H1 (cell line): ENCODE measurements around the gene HS3ST5. TPM values are rescaled to one million over a fixed set of nuclear protein-coding genes. Genes with fewer than 3 reads are reported as not detected.

ENCODE experiments used
- CTCF ChIA-PET: fragments of 300-600 bp; sonication (Branson Sonifier 250); formaldehyde crosslinking; loops from one replicate; lab custom pipeline; 2021; ENCODE audit not compliant: partially characterized antibody; lab: Charles Lee
- POLR2A ChIA-PET: fragments of 300-600 bp; sonication (Branson Sonifier 250); formaldehyde crosslinking; loops from one replicate; lab custom pipeline; 2021; ENCODE audit warnings: inconsistent platforms; ENCODE audit not compliant: partially characterized antibody; lab: Charles Lee
- DNase-seq, 2 experiments: peaks; one replicate each; pipeline versions ENCODE4 v3.0.0 to v3.0.0-alpha.2; 2010 to 2022; ENCODE audit warnings: low spot score in 2 of 2, low read depth in 1 of 2, mixed read lengths in 1 of 2
- FAIRE-seq: peaks from 2 replicates; lab custom pipeline; 2011; peaks lifted over from hg19 to GRCh38; lab: Jason Lieb, UNC
- H2AFZ ChIP-seq: 2 replicates; pipeline ENCODE4 v1.8.1; 2012; ENCODE audit warnings: low read length, inconsistent platforms
- H2AK5ac ChIP-seq: 2 replicates; pipeline ENCODE4 v1.6.1; 2013; ENCODE audit warnings: low read depth, low read length
- H2BK120ac ChIP-seq: replicated peaks from 2 replicates; pipeline ENCODE3; 2013; ENCODE audit warnings: low read depth, low read length, inconsistent platforms
- H2BK12ac ChIP-seq: 2 replicates; pipeline ENCODE4 v1.6.1; 2013; ENCODE audit warnings: low read depth, low read length
- H2BK15ac ChIP-seq: 2 replicates; pipeline ENCODE4 v1.6.1; 2013; ENCODE audit warnings: low read length
- H2BK20ac ChIP-seq: 2 replicates; pipeline ENCODE4 v1.6.1; 2013; ENCODE audit warnings: low read length
- H2BK5ac ChIP-seq: 2 replicates; pipeline ENCODE4 v1.6.1; 2013; ENCODE audit warnings: low read depth, low read length
- H3K14ac ChIP-seq: 2 replicates; pipeline ENCODE4 v1.6.1; 2013; ENCODE audit warnings: inconsistent platforms; ENCODE audit not compliant: insufficient read length
- H3K18ac ChIP-seq: 2 replicates; pipeline ENCODE4 v1.6.1; 2013; ENCODE audit warnings: low read length; ENCODE audit errors: extremely low read depth
- H3K23ac ChIP-seq: 2 replicates; pipeline ENCODE4 v1.6.1; 2013; ENCODE audit warnings: inconsistent platforms; ENCODE audit not compliant: insufficient read length
- H3K23me2 ChIP-seq: 2 replicates; pipeline ENCODE4 v1.6.1; 2013; ENCODE audit warnings: low read depth, low read length
- H3K27ac ChIP-seq: 2 replicates; pipeline ENCODE4 v1.6.1; 2011; ENCODE audit warnings: low read depth, low read length, inconsistent platforms
- H3K27me3 ChIP-seq, 4 experiments: replicated peaks in 1 of 4; 1 replicate in 1 of 4; 2 replicates in 3 of 4; pipeline versions ENCODE4 v1.6.1 to v1.8.1; 2011 to 2013; ENCODE audit warnings: low read length in 3 of 4, mild to moderate bottlenecking in 3 of 4, inconsistent platforms in 2 of 4, mixed read lengths in 2 of 4, moderate library complexity in 1 of 4; ENCODE audit not compliant: control insufficient read depth in 3 of 4, insufficient read depth in 3 of 4; ENCODE audit errors: extremely low read depth in 1 of 4
- H3K36me3 ChIP-seq, 4 experiments: 2 replicates each; pipeline versions ENCODE4 v1.6.1 to v1.8.1; 2011 to 2013; ENCODE audit warnings: mild to moderate bottlenecking in 4 of 4, low read length in 3 of 4, moderate library complexity in 2 of 4, control low read depth in 1 of 4, inconsistent platforms in 1 of 4; ENCODE audit not compliant: insufficient read depth in 4 of 4, control insufficient read depth in 2 of 4
- H3K4ac ChIP-seq: replicated peaks from 2 replicates; pipeline ENCODE3; 2013; ENCODE audit warnings: low read length, low read depth, mixed read lengths, inconsistent platforms; ENCODE audit not compliant: insufficient read length
- H3K4me1 ChIP-seq, 4 experiments: replicated peaks in 1 of 4; 1 replicate in 1 of 4; 2 replicates in 3 of 4; pipeline versions ENCODE4 v1.6.1 to v1.8.1; 2011 to 2013; ENCODE audit warnings: low read length in 3 of 4, inconsistent platforms in 2 of 4, mixed read lengths in 1 of 4; ENCODE audit not compliant: insufficient read depth in 4 of 4, control insufficient read depth in 3 of 4
- H3K4me2 ChIP-seq, 2 experiments: 2 replicates each; pipeline versions ENCODE4 v1.6.1 to v1.8.1; 2011 to 2013; ENCODE audit warnings: low read depth in 2 of 2, low read length in 2 of 2, control low read depth in 1 of 2, inconsistent platforms in 1 of 2, mild to moderate bottlenecking in 1 of 2; ENCODE audit not compliant: insufficient read depth in 1 of 2
- H3K4me3 ChIP-seq, 4 experiments: fragments of 200-600, 300-600 bp in 1 of 4; sonication (generic), shearing (Covaris generic), sonication (Bioruptor Twin) in 1 of 4; 2 replicates each; pipeline versions ENCODE4 v1.5.1 to v1.8.1; 2011 to 2016; ENCODE audit warnings: low read length in 4 of 4, low read depth in 3 of 4, control low read depth in 2 of 4, inconsistent platforms in 2 of 4, mild to moderate bottlenecking in 2 of 4, mixed read lengths in 1 of 4, moderate library complexity in 1 of 4; ENCODE audit not compliant: insufficient read depth in 2 of 4; ENCODE audit errors: extremely low read depth in 1 of 4
- H3K56ac ChIP-seq: replicated peaks from 2 replicates; pipeline ENCODE3; 2013; ENCODE audit warnings: low read depth, mild to moderate bottlenecking, mixed read lengths, low read length, inconsistent platforms; ENCODE audit not compliant: insufficient read length
- H3K79me1 ChIP-seq: 2 replicates; pipeline ENCODE4 v1.6.1; 2013; ENCODE audit warnings: low read depth, low read length, control low read depth
- H3K79me2 ChIP-seq, 2 experiments: 2 replicates each; pipeline versions ENCODE4 v1.6.1 to v1.8.1; 2012 to 2013; ENCODE audit warnings: low read length in 2 of 2, mild to moderate bottlenecking in 2 of 2, inconsistent platforms in 1 of 2; ENCODE audit not compliant: insufficient read depth in 2 of 2, control insufficient read depth in 1 of 2
- H3K9ac ChIP-seq, 4 experiments: replicated peaks in 1 of 4; 1 replicate in 1 of 4; 2 replicates in 3 of 4; pipeline versions ENCODE4 v1.6.1 to v1.8.1; 2011 to 2013; ENCODE audit warnings: low read depth in 3 of 4, low read length in 3 of 4, control low read depth in 2 of 4, mild to moderate bottlenecking in 2 of 4, moderate library complexity in 2 of 4, inconsistent platforms in 1 of 4; ENCODE audit errors: extremely low read depth in 1 of 4
- H3K9me3 ChIP-seq, 2 experiments: 2 replicates each; pipeline versions ENCODE4 v1.6.1 to v1.8.1; 2012 to 2013; ENCODE audit warnings: mild to moderate bottlenecking in 2 of 2, moderate library complexity in 2 of 2, control low read depth in 1 of 2, inconsistent platforms in 1 of 2, low read depth in 1 of 2, low read length in 1 of 2, mixed read lengths in 1 of 2; ENCODE audit not compliant: insufficient read depth in 2 of 2
- H4K20me1 ChIP-seq, 2 experiments: replicated peaks in 1 of 2; 2 replicates each; pipeline versions ENCODE3 to v1.8.1; 2011 to 2013; ENCODE audit warnings: inconsistent platforms in 2 of 2, low read length in 2 of 2, mild to moderate bottlenecking in 1 of 2; ENCODE audit not compliant: insufficient read depth in 2 of 2, control insufficient read depth in 1 of 2
- H4K5ac ChIP-seq: 2 replicates; pipeline ENCODE4 v1.6.1; 2013; ENCODE audit warnings: low read length, low read depth, mixed read lengths, inconsistent platforms; ENCODE audit not compliant: insufficient read length
- H4K8ac ChIP-seq: 2 replicates; pipeline ENCODE4 v1.8.0; 2013; ENCODE audit warnings: mild to moderate bottlenecking, moderate library complexity, low read length, inconsistent platforms; ENCODE audit not compliant: insufficient read depth; ENCODE audit errors: extremely low read depth
- H4K91ac ChIP-seq: replicated peaks from 2 replicates; pipeline ENCODE3; 2013; ENCODE audit warnings: low read length, mixed read lengths, inconsistent platforms; ENCODE audit not compliant: insufficient read length
- BRCA1 ChIP-seq: IDR thresholded peaks from 2 replicates; pipeline ENCODE4 v1.6.1; 2012; ENCODE audit warnings: low read depth, low read length, improper control_type of control experiment
- CTCF ChIP-seq, 3 experiments: IDR thresholded peaks; 1 replicate in 2 of 3; 2 replicates in 1 of 3; pipeline versions ENCODE4 v1.5.1 to v1.6.1; 2011; ENCODE audit warnings: low read length in 3 of 3, mild to moderate bottlenecking in 3 of 3, inconsistent platforms in 2 of 3, low read depth in 1 of 3, moderate library complexity in 1 of 3; ENCODE audit not compliant: insufficient read depth in 1 of 3; ENCODE audit errors: control extremely low read depth in 1 of 3
- KDM4A ChIP-seq: IDR thresholded peaks from one replicate; pipeline ENCODE4 v1.7.1; 2012; ENCODE audit warnings: low read depth, mild to moderate bottlenecking, moderate library complexity, low read length, inconsistent platforms; ENCODE audit not compliant: severe bottlenecking
- POLR2A ChIP-seq, 2 experiments: IDR thresholded peaks; 1 replicate in 1 of 2; 2 replicates in 1 of 2; pipeline ENCODE4 v1.6.1; 2011; ENCODE audit warnings: low read depth in 2 of 2, low read length in 2 of 2, mild to moderate bottlenecking in 2 of 2; ENCODE audit errors: control extremely low read depth in 1 of 2
- RAD21 ChIP-seq, 2 experiments: IDR thresholded peaks in 1 of 2; conservative IDR thresholded peaks in 1 of 2; 2 replicates each; pipeline ENCODE4 v1.6.1; 2011; ENCODE audit warnings: low read depth in 2 of 2, low read length in 2 of 2, improper control_type of control experiment in 1 of 2, inconsistent platforms in 1 of 2, mild to moderate bottlenecking in 1 of 2, moderate library complexity in 1 of 2
- RNF2 ChIP-seq: fragments of 200-900, 300-1000 bp; sonication (generic); IDR thresholded peaks from 2 replicates; pipeline ENCODE4 v1.7.1; 2016; ENCODE audit warnings: borderline replicate concordance, low read depth, mild to moderate bottlenecking, antibody characterized with exemption, low read length; ENCODE audit not compliant: poor library complexity, severe bottlenecking; ENCODE audit errors: missing control alignments
- SIRT6 ChIP-seq: IDR thresholded peaks from one replicate; pipeline ENCODE4 v1.7.1; 2012; ENCODE audit warnings: low read length, inconsistent platforms
- YY1 ChIP-seq: IDR thresholded peaks from 2 replicates; pipeline ENCODE4 v1.6.1; 2011; ENCODE audit warnings: low read depth, mild to moderate bottlenecking, low read length
- WGBS, 2 experiments: shearing (Covaris generic) in 1 of 2; methylation state at CpG; one replicate each; pipeline versions ENCODE4 v1.1.6 to v1.1.7; 2013 to 2015; ENCODE audit warnings: low lambda C conversion rate in 2 of 2, mixed read lengths in 2 of 2, inconsistent platforms in 1 of 2, low coverage in 1 of 2, missing lambda C conversion rate in 1 of 2; ENCODE audit not compliant: insufficient replicate concordance in 2 of 2, insufficient coverage in 1 of 2, insufficient read length in 1 of 2; ENCODE audit errors: extremely low coverage in 1 of 2, missing lambda C conversion rate in 1 of 2; 5-methylcytosine and 5-hydroxymethylcytosine counted together
- polyA plus RNA-seq, 7 experiments: library from polyadenylated mRNA; depleted of rRNA in 3 of 7; stranded (reverse) in 5 of 7; unstranded in 2 of 7; fragments of >200 nt in 5 of 7; fragments of 200-250 nt in 2 of 7; gene quantifications; 1 replicate in 5 of 7; 2 replicates in 1 of 7; 4 replicates in 1 of 7; pipeline versions ENCODE4 v1.2.1 to v1.2.3, GENCODE V29; 2011 to 2013; ENCODE audit warnings: missing spikeins in 2 of 7, mixed read lengths in 2 of 7
- total RNA-seq: library from RNA; stranded (reverse); fragmentation: NEBNext Ultra II Directional; extraction: Animal tissue kit (Norgen Biotek cat#: 25700); gene quantifications from 2 replicates; pipeline ENCODE4 v1.2.1, GENCODE V29; 2021
- TF ChIP-seq, protein P1 (sequence below): IDR thresholded peaks from 2 replicates; pipeline ENCODE4 v1.6.1; 2011; ENCODE audit warnings: low read length, improper control_type of control experiment

Gene HS3ST5
- total and polyA plus RNA-seq, 2 of the 8 experiments (the other 6 are each of a cell fraction or from before 2014, with no cell fraction given): 1.2 to 9.9 TPM

DNA sequence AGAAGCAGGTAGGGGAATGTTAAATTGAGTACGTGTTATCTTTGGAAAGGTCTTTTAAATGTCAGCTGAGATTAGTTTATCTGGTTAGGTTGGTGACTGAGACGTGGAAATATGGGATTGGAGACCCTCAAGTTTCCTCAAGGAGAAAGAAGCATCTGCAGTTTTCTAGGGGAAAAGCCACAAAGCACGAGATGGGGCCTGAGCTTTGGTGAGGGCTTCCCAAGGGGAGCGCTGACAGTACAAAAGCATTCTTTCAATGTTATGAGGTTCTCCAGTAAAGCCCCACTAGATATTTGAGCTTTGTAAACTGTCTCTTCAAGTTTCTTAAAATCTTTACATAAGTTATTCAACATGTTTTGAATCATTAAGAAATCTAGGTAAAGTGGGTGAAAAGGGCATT lies 19.6 kb upstream of the HS3ST5 start:
- no peaks in the 10 kb centered on the region for H3K79me2 ChIP-seq
- H3K4me1 ChIP-seq: peaks cover 0 to 21% (median 11%) of the 10 kb centered on the region in 4 experiments; a peak in 6 of 7 replicates
- no peak overlapping the region for H3K56ac ChIP-seq
- H3K9ac ChIP-seq: no peak overlapping the region
- H2BK5ac ChIP-seq: peak overlapping the region; percentile 82; the same call in 1 of the 2 replicates
- H2BK15ac ChIP-seq: no peak overlapping the region
- no peaks in the 10 kb centered on the region for H4K20me1 ChIP-seq
- peak overlapping the region; percentile 57 for H3K4ac ChIP-seq
- H2AK5ac ChIP-seq: no peak overlapping the region
- H3K27me3 ChIP-seq: no peaks in the 10 kb centered on the region
- 65% methylated on average over 4 of the region's 4 CpGs; no CpG with 5 or more reads in 1 of the 2 experiments for WGBS, 2 experiments
- no peak overlapping the region for H2BK12ac ChIP-seq
- H2AFZ ChIP-seq: no peak overlapping the region
- DNase-seq (no peak), FAIRE-seq (no peak)
- H4K91ac ChIP-seq: no peak overlapping the region
- H4K8ac ChIP-seq: no peak overlapping the region
- peak overlapping the region in 1 of 4 experiments; percentile 3; a peak in 1 of 8 replicates for H3K4me3 ChIP-seq
- peak overlapping the region; percentile 43; the same call in 1 of the 2 replicates for H3K18ac ChIP-seq
- ChIA-PET POLR2A (interaction anchor here (0.6 to 4.8 kb wide), 14 partner anchors 11 to 214 kb away, joined by 3 to 35 read pairs (median 6); partner anchors contain the start of gene HS3ST5), CTCF (interaction anchor here (1.3 to 1.5 kb wide), 3 partner anchors 10 to 19 kb away, joined by 3 to 5 read pairs (median 4); no protein-coding TSS in a partner anchor)
- H3K27ac ChIP-seq: peak overlapping the region; percentile 30; the same call in 1 of the 2 replicates
- H3K79me1 ChIP-seq: no peaks in the 10 kb centered on the region
- peak overlapping the region; percentile 89 for H2BK120ac ChIP-seq
- H3K23me2 ChIP-seq: no peaks in the 10 kb centered on the region
- no peak overlapping the region for H3K14ac ChIP-seq
- no peaks in the 10 kb centered on the region for H3K36me3 ChIP-seq
- H2BK20ac ChIP-seq: no peak overlapping the region
- H3K9me3 ChIP-seq: no peaks in the 10 kb centered on the region
- H3K4me2 ChIP-seq: no peak overlapping the region
- H4K5ac ChIP-seq: peak overlapping the region; percentile 39
- no peak overlapping the region for H3K23ac ChIP-seq
- TF ChIP-seq RNF2 (no peak), KDM4A (no peak), CTCF (IDR thresholded peaks at IDR 0.05; ENCODE audit: control extremely low read depth in 1 of 3, insufficient read depth in 1 of 3, low read depth in 1 of 3, low read length in 3 of 3) (no peak), SIRT6 (no peak), BRCA1 (no peak), YY1 (no peak), RAD21 (IDR thresholded peaks at IDR 0.05 in 1 of 2, conservative IDR thresholded peaks at IDR 0.05 in 1 of 2; ENCODE audit: low read depth in 2 of 2, low read length in 2 of 2) (no peak), POLR2A (IDR thresholded peaks at IDR 0.05; ENCODE audit: control extremely low read depth in 1 of 2, low read depth in 2 of 2, low read length in 2 of 2) (no peak)
- TF ChIP-seq, protein P1, sequence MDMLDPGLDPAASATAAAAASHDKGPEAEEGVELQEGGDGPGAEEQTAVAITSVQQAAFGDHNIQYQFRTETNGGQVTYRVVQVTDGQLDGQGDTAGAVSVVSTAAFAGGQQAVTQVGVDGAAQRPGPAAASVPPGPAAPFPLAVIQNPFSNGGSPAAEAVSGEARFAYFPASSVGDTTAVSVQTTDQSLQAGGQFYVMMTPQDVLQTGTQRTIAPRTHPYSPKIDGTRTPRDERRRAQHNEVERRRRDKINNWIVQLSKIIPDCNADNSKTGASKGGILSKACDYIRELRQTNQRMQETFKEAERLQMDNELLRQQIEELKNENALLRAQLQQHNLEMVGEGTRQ: no peak
